LNCAP (cell line): ENCODE data around the gene XIRP1.

Experiments used
- TF ChIP-seq, protein P1 (sequence below): fragments of 450-650 bp; IDR thresholded peaks from 2 replicates; pipeline ENCODE4 v1.5.1; 2017; ENCODE audit warnings: mild to moderate bottlenecking

Gene XIRP1

DNA sequence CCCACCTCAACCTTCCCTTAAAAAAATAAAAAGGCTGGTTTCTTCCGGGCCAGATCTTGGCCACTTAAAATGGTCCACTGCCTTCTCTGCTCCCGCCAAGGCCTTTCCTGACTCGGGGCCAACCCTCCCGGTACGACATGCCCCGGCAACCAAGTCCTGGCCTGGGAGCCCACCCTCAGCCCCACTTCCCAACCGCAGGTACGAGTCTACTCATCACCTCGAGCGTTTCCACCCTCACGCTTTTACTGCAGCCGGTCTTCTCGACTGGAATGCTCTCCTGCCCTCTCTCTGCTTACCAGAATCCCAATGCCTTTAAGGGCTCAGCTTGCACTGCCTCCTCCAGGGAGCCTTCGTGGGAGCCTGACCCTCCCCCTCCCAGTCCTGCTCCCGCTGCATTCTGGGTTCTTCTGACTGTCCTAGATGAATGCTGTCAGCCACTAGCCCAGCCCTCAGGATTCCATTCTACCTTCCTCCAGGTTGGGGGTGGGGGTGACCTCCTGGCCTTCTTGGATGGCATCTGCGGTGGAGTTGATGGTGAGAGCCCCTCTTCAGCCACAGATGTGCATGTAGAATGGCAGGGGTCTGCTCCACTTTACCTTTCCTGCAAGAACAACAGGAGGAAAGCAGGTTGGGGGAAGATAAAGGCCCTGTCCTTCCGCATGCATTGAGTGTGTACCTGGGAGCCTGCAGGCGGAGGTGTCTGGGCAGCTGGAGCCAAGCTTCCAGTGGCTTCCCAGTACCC, 37.9 kb downstream of the XIRP1 start:
- TF ChIP-seq, protein P1, sequence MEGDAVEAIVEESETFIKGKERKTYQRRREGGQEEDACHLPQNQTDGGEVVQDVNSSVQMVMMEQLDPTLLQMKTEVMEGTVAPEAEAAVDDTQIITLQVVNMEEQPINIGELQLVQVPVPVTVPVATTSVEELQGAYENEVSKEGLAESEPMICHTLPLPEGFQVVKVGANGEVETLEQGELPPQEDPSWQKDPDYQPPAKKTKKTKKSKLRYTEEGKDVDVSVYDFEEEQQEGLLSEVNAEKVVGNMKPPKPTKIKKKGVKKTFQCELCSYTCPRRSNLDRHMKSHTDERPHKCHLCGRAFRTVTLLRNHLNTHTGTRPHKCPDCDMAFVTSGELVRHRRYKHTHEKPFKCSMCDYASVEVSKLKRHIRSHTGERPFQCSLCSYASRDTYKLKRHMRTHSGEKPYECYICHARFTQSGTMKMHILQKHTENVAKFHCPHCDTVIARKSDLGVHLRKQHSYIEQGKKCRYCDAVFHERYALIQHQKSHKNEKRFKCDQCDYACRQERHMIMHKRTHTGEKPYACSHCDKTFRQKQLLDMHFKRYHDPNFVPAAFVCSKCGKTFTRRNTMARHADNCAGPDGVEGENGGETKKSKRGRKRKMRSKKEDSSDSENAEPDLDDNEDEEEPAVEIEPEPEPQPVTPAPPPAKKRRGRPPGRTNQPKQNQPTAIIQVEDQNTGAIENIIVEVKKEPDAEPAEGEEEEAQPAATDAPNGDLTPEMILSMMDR = no peak

DNA sequence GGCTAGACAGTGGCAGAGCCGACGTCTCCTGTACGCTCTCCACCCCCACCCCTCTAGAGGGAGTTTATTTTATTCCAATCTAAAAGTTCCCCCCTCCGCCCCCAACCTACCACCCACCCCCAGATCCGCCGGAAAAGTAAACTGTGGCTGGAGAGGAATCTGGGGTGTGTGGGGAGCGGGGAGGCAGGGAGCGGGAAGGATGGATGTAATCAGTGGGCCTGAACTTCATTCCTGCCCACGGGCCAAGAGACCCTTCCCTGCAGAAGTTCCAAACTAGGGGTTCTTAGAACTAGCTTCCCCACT, 38.5 kb downstream of the XIRP1 start:
- TF ChIP-seq, protein P1 = no peak

GRCh38 chr3:39150803-39151631, 41.4 kb downstream of the XIRP1 start:
- TF ChIP-seq, protein P1 = no peak

DNA sequence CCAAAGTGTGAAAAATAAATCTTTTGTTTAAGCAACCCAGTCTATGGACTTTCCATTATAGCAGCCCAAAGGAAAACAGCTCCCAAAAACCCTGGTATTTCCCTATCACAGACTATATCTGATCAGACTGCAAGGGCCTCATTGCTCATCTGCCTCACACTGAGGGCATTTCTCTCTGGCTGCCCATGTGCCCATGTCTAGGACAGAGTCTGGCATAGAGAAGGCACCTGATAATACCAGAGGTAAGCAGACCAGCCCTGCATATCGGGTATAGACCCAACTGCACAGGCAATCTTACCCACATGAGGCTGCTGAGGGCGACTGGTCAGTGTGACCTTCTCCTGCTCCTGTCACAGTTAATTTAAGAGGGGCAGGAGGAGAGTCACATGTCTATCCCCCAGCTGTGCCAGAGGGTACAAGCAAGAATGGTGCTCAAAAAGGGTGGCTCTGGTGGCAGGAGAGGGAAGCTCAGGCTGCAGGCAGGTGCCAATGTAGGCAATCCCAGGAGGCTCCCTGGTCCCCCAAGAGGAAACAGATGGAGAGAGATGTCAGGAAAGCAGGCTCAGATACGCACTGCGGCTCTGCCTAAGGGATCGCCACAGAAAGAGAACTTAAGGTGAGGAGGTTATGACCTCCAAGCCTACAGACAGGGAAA, 42.1 kb downstream of the XIRP1 start:
- TF ChIP-seq, protein P1 = no peak

- TF ChIP-seq, protein P1 = no peak
Measured at GRCh38 chr3:39149498-39150147, 42.8 kb downstream of the XIRP1 start.

DNA sequence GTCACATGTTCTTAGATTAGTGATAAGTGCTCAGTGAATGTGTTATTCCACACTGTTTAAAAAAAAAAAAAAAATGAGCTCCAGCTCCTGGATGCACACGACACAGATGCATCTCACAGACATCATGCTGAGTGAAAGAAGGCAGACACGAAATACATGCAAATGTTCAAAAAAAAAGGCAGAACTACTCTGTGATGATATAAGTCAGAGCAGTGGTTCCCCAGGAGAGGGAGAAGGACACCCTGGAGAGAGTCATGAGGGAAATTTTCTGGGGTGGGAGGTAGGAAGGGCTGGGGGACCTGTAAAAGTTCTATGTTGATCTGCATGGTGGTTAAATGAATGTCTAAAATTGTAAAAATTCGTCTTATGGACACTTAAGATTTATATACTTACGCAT, 43.3 kb downstream of the XIRP1 start:
- TF ChIP-seq, protein P1 = no peak

- TF ChIP-seq, protein P1 = no peak
Measured at GRCh38 chr3:39148435-39149058, 43.8 kb downstream of the XIRP1 start.
